NCI-H187 (cell line): ENCODE results near the gene BACH2.

ENCODE experiments used
- DNase-seq, 2 experiments: peaks; one replicate each; lab custom pipeline; 2025; lab: John Stamatoyannopoulos, UW

Gene BACH2

DNA sequence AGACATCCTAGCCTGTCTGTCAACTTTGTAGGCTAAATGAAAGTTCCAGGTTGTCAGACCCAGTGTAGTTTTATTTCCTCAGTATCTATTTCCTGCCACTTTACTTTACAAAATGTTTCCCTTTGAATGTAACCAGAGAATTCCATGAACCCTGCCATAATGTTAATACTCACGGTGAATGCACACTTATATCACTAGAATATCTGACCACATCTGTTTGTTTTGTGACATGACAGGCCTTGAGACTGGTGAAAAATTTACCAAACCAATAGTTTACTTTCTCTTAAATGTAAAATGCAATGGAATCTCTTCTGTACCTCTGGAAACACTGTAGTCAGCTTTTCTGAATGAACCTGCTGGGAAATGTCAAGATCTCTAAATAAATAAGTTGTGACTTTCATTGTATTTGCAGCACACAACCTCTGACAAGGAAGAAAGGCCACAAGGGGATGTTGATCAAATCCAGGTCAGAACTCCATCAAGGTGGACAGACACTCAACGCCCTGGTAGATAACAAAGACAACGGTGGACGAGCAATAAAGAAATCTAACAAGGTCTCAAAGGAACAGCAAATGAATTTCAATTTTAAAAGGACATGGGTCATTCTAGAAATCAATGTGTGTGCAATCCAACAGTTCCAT, 59.2 kb downstream of the BACH2 start:
- DNase-seq: no peak

DNA sequence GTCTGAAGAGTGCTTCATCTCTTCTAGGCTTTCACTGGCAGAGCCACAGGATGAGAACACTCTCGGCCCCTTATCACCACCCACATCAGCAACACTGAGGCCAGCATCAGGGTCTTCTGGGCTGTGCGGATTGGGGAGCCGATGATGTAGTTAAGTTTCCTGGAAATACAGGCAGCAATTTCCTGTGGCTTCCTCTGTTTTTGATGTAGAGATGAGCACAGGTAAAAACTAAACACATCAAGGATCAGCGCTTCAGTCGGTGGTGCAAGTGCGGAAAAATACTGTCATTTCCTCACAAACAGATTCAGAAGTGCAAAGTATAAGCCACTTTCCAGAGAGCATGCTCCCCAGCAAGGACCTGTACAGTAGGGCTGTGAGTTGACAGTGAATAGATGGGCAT, 62.6 kb downstream of the BACH2 start:
- DNase-seq: no peak

DNA sequence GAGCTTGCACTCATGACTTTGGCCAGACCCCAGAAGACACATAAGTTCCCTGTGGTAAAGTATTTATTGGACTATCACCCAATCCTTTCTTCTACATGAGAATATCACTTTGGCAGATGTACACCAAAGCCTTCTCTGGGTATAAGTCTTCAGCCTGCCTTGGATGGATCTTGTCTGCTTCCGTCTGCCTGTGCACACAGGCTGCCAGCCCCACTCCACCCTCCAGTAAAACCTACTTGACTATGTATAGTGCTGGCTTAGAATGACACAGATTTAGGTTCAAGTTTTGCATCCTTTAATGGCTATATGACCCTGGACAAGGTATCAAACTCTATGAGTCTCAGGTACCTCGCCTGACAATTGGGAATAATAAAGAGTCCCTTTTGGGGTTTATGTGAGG, 63.4 kb downstream of the BACH2 start:
- no peak for DNase-seq

DNA sequence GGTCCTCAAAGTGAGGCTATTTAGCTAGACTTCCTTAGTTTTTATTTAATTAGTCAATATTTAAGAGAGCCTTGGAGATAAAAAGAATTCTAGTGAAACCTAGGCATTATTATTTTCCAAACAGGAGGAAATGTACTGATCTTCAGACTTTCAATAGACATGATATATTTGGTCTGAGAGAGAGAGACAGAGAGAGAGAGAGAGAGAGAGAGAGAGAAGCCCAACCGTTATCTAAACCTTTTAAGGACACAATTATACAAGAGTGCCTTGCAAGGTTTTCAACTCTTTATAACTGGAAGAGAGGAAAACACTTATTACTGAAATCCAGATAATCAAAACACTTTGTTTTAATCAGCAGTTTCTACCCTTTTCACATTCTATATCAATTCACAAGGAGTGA, 64.8 kb downstream of the BACH2 start:
- no peak for DNase-seq

DNA sequence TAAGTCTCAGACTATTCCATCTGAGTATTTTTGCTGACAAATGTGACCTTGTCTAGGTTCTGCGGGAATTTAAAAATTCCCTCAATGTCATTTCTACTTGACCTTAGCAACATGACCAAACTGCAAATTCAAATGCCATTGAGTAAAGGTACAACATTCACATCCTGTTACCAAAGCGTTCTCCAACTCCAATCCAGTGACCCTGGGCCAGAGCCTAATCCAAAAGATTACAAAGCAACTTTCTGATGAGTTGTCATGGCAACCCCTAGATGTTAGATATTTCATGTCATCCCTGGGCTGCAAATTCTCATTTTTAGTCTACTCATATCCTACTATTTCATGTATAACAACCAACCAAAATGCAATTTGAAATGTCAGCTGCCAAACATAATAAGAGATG, 65.3 kb downstream of the BACH2 start:
- no peak for DNase-seq

DNA sequence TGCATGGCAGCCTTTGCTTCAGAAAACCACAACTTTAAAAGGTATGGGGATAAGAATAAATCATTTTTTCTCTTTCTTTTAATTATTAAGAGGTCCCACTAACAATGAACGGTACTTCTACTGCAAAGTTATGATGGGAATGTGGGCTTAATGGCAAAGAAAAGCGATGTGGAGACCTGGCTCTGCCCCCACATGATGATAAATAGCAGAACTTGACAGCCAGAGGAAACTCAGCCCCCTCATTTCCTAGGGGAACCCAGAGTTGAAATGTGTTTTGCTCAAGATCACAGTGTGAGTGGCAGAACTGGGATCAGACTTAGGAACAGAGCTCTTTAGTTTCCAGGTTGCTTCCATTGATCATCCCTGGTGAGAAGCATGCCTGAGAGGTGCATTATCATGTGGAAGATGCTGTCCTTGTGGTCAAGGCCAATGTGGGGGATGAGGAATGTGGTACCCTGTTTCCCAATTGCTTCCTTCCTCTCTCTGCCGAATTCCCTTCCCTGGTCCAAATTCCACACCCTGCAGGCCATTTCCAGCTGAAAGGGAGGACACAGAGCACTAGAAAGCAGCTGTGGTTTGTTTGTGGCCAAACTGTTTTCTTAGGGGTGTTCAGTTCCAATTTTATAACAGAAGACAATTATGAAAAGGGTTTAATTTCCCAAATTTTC, 66.0 kb downstream of the BACH2 start:
- no peak for DNase-seq

DNA sequence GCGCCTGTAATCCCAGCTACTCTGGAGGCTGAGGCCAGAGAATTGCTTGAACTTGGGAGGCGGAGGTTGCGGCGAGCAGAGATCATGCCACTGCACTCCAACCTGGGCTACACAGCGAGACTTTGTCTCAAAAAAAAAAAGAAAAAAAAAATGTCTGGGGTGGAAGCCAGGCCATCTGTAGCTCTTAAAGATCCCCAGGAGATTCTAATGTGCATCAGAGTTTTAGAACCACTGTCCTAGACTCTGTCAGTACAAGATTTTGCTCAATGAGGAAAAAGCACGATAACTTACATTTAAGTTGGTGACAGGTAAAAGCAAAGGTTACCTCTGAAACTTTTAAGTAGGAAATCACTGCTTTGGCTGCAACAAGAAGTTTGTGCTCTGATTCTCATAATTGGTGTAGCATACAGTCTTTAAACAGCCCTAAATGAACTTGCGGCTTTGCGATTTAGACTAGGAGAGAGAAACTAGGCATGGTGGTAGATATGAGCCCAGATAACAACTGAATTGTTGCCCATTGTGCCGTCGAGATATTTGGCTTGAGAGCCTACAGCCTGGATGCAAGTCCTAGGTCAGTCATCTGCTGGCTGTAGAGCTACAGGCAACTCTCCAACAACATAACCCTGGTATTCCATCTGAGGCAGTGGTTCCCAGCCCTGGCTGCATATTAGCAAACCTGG, 67.2 kb downstream of the BACH2 start:
- DNase-seq: no peak

DNA sequence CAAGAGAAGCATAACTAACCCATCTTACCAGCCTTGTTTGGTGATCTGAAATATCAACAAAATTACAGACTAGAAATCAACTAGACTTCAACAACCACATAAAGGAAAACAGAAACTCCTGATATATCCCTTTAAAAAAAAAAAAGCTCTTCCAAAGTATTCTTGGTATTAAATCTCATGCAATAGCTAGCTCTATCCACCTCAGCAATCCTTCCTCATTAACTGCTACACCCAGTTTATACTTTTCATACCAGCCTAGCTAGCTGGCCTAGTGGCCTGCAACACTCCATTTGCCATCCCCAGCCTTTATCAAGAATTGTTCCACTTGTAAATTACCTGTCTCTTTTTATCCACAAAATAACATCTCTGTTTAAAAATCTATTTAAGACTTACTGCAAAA, 69.0 kb downstream of the BACH2 start:
- DNase-seq: no peak

DNA sequence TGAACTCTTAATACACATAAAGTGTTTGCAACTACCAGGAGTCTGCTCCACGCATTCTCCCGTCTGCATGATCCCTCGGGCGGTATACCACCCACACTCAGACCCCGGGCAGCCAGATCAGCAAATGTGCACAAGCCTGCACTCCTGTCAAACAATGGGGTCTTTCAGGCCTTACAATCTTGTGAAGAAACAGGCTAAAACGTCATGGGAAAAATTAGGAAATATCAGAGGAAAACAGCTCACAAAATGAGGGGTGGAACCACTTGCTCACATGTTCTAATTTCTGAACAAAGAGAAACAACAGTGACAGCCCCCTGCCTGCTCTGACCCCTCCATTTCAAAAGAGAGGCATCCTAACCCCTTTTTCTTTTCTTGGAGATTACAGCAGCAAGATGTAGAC, 69.4 kb downstream of the BACH2 start:
- no peak for DNase-seq

DNA sequence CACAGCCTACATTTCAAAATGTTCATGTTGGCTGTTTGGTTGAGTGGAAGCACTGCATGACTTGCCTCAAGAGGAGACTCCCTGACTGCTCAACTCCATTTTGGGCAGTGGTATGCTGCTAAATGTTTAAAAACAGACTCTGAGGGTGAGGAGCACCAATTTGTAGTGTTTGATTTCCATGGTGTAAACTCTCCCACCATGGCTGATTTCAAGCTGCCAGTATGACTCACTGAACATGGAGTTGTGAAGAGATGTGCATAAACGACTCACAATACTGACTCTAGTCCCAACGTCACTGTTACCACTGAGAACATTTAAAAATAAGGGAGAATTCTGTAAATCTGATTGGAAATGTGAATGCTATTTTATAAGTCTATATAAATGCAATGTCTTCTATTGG, 70.4 kb downstream of the BACH2 start:
- no peak for DNase-seq

DNA sequence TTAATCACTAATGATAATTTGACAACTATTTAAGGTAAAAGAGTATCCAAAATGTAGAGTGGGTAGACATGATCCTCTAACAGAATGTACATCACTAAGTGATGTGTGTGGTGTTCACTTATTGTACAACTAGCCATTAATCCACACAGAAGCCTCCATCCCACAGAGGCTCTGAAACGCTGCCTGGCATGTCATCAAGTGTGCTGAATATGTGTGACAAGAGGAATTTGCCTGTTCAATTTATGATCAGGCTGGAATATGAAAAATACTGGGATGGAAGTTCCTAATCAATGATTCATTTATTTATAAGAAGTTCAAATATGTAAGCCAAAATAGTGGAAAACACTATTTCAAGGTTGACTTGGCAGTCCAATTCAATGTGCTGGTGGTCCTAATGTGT, 72.4 kb downstream of the BACH2 start:
- DNase-seq: no peak

DNA sequence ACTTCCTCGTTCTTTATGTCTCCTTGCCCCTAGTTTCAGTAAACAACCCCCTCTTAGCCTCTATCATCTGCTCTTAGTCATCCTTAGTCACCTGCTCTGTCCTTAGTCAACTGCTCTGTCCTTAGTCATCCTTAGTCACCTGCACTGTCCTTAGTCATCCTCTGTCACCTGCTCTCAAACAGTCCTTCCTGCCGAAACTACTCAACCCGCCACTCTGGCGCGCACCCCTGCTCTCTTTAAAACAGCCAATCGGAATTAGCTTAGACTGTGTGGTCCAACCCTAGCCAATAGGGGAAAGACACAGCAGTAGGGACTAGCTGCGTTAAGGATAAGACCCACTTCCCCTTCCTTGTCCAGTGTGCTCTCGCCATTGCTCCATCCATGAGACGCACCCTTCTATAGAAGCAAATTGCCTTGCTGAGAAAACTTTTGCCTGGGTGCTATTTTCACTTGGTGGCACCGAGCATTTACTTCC, 73.9 kb downstream of the BACH2 start:
- DNase-seq: no peak

DNA sequence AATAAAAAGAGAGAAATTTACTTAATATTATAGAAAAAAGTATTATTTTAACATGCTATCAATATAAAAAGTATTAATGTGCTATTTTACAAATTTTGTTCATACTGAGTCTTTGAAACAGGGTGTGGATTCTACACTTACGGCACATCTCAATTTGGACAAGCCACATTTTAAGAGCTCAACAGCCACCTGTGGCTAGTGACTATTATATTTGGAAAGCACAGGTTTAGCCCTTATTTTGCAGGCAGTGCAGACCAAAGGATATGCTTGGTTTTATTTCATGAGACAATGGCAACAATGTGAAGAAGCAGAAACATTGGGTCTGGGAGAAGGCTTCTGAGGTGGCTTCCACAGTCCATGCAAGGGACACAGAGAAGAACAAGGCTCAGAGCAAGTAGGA, 74.6 kb downstream of the BACH2 start:
- no peak for DNase-seq

DNA sequence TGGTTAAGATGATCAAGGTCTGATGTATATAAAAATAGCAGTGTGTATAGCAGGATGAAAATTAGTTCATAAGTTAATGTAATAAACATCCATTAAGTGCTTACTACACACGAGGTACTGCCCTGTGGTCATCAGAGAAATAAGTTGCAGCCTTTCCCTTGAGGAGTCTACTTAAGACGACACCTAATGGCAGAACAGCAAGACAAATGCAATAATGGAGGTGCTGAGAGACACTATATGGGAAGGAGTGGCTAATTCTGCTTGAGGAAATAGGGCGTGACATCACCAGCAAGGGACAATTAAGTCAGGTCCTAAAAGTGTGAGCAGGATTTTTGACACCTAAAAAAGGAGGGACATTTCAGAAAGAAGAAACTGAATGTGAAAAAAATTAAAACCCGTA, 75.2 kb downstream of the BACH2 start:
- no peak for DNase-seq

DNA sequence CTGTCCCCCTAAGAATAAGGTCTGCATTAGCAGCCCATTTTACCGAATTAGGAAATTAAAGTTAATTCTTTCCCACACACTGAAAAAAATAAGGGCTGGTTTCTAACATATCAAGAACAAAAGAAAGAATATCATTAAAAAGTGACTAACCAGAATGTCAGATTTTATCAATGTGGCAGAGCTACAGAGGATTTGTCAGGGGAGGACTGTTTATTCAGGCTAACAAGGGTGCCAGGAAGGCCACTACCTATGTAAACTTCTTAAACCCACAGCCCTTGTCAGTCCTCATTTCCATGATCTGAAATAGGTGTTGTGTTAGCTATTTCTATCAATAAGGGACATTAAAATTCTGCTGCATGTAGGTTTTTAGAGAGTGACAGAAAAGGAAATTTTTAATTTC, 76.4 kb downstream of the BACH2 start:
- no peak for DNase-seq

DNA sequence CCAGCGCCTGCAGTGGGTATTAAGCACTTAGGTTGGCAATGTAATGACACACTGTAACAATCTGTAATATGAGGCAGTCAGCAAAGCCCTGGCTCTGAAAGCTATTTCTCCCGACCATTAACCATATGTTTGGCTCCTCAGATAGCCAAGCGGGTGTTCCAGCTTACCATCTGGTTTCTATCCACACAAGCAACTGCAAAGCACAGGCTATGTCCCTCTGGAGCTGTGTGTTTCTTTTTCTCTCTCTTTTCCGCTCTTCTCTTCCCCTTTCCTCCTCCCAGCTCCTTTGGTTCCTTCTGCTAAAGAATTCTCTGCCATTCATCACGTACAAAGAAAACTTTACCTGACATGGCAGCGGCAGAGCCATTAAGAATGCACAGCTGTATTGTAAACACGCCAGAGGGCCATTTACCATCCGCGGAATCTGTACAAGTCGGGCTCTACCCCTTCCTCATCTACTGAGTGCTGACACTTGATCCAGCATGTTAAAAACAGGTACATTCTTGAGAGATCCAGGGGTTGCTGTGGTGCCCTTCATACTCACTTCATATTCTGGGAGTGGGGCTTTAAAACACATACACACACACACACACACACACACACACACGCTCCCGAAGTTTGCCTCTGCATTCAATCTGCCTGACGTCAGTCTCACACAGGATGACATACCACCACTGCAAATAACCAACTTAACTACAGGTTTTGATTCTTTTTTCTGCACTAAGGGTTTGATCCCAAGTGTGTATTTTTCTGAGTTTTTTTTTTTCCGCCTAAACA, 77.2 kb downstream of the BACH2 start:
- DNase-seq: peak; percentile 53 to 65

DNA sequence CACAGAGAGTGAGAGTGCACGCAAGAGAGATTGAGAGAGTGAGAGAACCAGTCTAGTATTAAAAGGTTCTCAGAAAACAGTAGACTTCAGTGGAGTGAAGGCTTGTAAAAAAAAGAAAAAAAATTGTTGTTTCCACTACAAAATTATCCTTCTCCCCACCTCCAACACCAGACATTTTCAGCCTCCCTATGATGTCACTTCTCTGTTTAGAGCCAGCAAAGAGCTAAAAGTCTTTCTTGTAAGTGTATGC, 77.8 kb downstream of the BACH2 start:
- no peak for DNase-seq

DNA sequence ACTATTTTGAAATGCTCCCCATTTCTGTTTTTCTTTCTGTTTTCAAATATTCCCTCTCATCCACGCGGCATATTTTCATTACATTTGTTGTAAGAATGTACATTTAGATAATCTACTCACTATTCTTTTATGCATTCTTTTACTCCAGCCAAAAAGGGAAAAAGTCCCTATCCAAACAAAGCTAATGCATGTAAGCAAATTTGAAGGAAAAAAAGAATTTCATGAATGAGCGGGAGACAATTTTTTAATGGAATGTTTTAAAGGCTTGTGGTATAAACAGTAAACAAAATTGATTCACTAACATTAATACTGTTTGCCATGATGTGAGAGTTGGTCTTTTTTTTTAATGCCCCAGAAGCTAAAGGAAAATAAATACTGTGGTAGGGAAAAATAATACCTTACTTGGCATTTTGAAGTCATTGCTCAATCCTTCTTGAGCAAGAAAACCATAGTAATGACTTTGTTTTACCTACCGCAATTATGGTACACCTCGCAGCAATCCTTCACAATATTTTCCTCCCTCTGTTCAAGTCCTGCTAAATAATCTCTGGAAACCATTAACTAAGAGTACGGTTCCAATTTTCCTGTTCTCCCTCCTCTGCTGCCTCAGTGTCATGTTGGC, 79.0 kb downstream of the BACH2 start:
- DNase-seq: no peak

DNA sequence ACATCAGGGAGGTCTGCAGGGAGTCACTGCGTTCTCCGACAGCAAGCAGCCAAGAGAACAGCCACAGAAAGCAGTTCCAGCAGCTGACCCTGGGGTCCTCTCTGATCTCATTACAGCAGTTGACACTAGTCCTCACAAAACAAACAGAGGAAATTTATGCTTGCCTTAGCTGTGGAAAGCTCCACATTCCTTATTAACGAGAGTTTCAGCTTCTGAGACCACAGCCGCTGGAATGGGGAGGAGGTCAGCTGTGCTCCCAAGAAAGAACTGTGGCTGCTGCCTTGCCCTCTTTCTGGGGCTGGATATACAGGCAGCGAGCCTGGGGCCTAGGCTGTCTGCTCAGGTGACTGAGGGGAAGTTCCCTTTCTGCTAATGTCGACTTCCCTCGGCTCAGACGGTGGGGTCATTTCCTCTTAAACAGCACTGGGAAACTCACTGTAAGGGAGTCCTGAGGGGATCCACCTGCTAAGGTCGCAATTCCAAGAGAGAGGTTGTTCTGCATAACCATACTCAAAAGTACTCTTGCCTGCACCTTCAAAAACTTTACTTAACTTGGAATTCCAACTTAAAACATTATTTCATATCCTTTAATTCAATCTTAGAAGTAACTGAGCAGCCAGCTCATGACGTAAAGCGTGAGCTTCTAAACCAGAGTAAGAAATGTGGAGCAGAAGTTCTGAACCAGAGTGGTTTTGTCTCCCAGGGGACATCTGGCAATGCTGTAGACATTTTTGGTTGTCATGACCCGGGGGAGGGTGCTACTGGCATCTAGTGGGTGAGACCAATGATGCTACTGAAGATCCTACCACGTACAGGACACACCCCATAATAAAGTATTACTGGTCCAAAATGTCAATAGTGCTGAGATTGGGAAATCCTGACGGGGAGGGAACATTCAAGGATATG, 80.3 kb downstream of the BACH2 start:
- DNase-seq: no peak

DNA sequence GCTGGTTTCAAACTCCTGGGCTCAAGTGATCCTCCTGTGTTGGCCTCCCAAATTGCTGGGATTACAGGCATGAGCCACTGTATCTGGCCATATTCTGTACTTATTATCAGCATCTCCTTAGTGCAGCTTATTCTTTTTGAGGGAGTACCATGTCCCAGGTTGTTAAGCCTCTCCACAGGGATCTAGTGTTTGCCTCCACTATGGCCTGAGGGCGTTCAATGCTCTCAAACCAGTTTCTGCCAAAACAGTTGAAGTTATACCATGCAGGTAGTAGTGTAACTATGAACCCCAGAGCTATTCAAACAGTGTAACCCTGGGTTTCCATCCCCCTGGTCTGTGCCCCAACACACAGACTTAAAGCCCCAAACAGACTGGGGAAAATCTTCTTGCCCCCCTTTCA, 81.7 kb downstream of the BACH2 start:
- DNase-seq: no peak

DNA sequence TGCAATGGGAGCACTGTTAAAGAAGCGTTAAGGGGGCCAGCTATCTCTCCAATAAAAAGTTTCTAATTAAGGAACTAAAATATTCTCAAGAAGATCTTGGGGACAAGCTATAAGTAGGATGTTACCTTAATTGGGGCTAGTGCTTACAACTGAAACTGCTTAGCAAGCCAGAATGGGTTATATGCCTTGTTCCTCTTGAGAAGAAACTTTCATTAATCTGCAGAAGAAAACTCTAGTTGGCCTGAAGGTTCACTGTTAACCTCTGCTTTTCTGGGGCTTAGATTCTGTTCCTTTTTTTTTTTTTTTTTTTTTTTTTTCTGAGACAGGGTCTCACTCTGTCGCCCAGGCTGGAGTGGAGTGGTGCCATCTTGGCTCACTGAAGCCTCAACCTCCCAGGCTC, 82.2 kb downstream of the BACH2 start:
- DNase-seq: no peak

DNA sequence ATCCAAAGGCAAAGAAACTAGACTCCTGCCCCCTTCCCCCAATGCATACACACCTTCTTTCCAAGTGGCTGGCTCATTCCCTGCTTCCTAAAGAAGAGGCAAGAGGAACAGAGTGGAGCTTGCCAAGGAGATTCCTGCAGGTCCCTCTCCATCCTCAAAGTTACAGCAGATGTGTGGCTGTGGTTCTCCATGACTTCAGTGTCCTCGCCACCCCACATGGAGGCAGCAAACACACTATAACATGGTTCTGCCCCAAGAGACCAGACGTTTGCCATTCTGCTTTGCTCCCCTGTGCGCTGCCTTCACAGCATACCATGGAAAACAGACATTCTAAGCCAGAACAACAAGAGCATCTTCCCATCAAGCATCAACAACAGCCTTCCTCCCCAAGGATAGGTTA, 84.4 kb downstream of the BACH2 start:
- DNase-seq: no peak
